ENCODE results near the gene CHTF8. TPM values are rescaled to one million over a fixed set of nuclear protein-coding genes. Genes with fewer than 3 reads are reported as not detected.
A peak's percentile ranks its signal among the peaks of the same experiment; 100 is the strongest.
"Not testable (repeated sequence)": the region's sequence is repeated elsewhere in the genome, so short reads cannot be mapped to it uniquely, and the experiment has no call there.

The CHTF8 gene
- polyA plus RNA-seq, 1 donor from 2014 or later, result 184 TPM

DNA sequence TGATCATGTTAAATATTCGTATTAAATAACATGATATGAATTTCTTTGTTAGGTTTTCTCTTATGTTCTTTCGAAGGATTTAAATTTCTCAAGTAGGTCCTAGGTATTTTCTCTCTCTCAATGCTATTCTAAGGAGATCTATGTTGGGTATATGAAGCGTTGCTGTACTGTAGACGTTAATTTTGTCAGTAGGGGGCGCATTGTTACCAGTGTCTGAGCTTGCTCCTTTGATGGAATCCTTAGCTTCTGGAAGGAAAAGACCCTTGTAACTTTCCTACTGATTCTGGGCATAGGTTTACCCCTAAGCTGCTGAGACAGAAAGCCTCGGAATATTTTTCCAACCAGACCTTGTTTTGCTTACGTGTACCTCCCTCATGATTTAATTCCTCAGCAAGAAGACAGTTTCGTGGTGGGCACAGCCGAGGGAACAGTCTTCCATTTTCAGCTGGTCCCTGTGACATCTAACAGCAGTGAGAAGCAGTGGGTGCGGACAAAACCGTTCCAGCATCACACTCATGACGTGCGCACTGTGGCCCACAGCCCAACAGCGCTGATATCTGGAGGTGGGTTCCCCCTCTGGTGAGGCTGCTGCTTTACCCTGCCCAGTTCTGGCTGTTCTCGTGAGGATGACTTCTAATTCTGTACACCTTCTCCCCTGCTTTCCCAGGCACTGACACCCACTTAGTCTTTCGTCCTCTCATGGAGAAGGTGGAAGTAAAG, 17.9 kb upstream of the CHTF8 start:
- no peaks in the 10 kb centered on the region for H3K9me3 Mint-ChIP-seq
- peak overlapping the region in 1 of 3 donors; percentile 3 for H3K27ac Mint-ChIP-seq
- peaks cover 1% of the 10 kb centered on the region for H3K36me3 Mint-ChIP-seq
- no peaks in the 10 kb centered on the region for H3K27me3 Mint-ChIP-seq
- no peak overlapping the region for H3K4me3 Mint-ChIP-seq
- H3K4me1 Mint-ChIP-seq, result peaks cover 0 to 3% (median 3%) of the 10 kb centered on the region in 3 donors

DNA sequence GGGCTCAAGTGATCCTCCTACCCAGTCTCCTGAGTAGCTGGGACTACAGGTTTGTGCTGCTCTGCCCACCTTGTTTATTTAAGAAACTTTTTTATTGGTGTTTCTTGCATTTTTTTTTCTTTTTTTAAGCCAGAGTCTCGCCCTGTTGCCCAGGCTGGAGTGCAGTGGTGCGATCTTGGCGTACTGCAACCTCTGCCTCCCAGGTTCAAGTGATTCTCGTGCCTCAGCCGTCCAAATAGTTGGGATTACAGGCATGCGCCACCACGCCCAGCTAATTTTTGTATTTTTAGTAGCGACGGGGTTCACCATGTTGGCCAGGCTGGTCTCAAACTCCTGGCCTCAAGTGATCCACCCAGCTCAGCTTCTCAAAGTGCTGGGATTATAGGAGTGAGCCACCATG, 17.2 kb upstream of the CHTF8 start:
- H3K4me3 Mint-ChIP-seq, H3K36me3 Mint-ChIP-seq, H3K27me3 Mint-ChIP-seq, H3K4me1 Mint-ChIP-seq, H3K27ac Mint-ChIP-seq, H3K9me3 Mint-ChIP-seq: not testable (repeated sequence)

DNA sequence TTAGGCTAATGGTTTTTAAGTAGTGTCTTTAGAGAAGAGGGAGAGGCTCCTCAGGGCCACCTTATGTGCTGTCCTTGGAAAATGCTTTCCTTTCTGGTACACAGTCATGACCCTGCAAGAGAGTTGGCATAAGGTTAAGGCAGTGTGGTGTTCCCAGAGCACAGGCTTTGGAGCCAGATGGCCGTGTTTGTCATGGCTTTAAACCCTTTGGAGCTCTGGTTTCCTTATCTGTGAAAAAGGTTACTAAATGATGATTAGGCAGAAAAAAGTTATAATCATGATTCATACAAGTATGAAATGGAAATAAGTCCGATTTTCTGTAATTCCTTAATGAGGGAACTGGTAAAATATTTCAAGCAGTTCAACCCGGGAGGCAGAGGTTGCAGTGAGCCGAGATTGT, 13.3 kb upstream of the CHTF8 start:
- Mint-ChIP-seq H3K27me3 (no peaks in the 10 kb centered on the region), H3K27ac (no peak overlapping the region), H3K4me1 (peaks cover 0 to 5% (median 3%) of the 10 kb centered on the region in 3 donors), H3K9me3 (no peaks in the 10 kb centered on the region), H3K36me3 (peaks cover 7% of the 10 kb centered on the region), H3K4me3 (no peak overlapping the region)

DNA sequence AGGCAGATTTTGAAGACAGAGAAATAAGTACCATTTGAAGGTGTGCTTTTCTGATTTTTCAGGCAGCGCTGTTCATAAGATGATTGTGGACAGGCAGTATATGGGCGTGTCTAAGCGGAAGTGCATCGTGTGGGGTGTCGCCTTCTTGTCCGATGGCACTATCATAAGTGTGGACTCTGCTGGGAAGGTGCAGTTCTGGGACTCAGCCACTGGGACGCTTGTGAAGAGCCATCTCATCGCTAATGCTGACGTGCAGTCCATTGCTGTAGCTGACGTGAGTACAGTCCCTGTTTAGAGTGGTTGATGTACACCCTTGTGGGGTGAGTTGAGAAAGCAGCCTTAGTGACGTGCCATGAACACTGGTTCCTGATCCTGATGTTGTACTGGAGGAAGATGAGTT, 10.7 kb upstream of the CHTF8 start:
- H3K27me3 Mint-ChIP-seq, result no peaks in the 10 kb centered on the region
- no peak overlapping the region for H3K27ac Mint-ChIP-seq
- H3K9me3 Mint-ChIP-seq, result no peaks in the 10 kb centered on the region
- peaks cover 0 to 3% (median 2%) of the 10 kb centered on the region in 3 donors for H3K4me1 Mint-ChIP-seq
- H3K36me3 Mint-ChIP-seq, result peaks cover 9% of the 10 kb centered on the region
- H3K4me3 Mint-ChIP-seq, result no peak overlapping the region

DNA sequence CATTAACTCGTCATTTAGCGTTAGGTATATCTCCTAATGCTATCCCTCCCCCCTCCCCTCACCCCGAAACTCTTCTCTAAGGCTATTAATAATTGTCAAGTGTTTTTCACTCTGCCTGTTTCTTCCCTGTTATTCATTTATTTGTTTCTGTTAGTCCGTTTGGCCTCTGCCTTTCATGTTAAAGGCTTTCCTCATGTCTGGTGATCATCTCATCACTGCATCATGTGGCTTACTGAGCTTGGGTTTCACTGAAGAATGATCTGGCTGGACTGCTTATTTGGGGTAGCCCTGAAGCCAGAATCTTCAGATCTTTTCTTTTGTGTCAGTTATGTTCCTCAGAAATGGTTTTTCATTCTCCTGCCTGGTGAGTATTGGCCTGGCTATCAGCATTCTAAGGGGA, 9.5 kb upstream of the CHTF8 start:
- Mint-ChIP-seq H3K27ac (no peak overlapping the region), H3K4me3 (no peak overlapping the region)

DNA sequence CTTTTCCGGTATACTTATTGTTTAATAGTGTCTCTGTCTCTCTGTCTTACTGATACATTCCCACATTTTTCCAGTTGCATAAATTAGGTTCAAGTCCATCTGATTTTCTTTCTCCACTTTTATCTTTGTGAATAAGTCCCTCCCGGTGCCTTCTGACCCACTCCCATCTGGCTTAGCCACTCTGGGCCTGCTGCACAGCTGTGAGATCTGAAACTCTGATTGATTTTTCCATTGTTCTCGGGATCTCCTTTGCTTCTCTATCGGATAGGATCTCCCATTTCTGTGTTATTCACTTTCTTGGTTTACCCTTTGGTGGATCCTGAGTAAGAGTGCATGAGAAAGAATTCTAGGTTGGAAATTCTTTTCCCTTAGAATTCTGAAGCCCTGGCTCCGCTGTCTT, 8.6 kb upstream of the CHTF8 start:
- no peaks in the 10 kb centered on the region for H3K27me3 Mint-ChIP-seq
- no peaks in the 10 kb centered on the region for H3K9me3 Mint-ChIP-seq
- H3K36me3 Mint-ChIP-seq, result peaks cover 11% of the 10 kb centered on the region
- no peak overlapping the region for H3K27ac Mint-ChIP-seq
- H3K4me1 Mint-ChIP-seq, result peaks cover 2 to 5% (median 3%) of the 10 kb centered on the region in 3 donors
- H3K4me3 Mint-ChIP-seq, result no peak overlapping the region

More for the DNA sequence above, 9.5 kb upstream of the CHTF8 start:
- no peaks in the 10 kb centered on the region for H3K9me3 Mint-ChIP-seq
- H3K4me1 Mint-ChIP-seq, result peaks cover 2 to 5% (median 3%) of the 10 kb centered on the region in 3 donors
- H3K27me3 Mint-ChIP-seq, result no peaks in the 10 kb centered on the region
- peaks cover 11% of the 10 kb centered on the region for H3K36me3 Mint-ChIP-seq

DNA sequence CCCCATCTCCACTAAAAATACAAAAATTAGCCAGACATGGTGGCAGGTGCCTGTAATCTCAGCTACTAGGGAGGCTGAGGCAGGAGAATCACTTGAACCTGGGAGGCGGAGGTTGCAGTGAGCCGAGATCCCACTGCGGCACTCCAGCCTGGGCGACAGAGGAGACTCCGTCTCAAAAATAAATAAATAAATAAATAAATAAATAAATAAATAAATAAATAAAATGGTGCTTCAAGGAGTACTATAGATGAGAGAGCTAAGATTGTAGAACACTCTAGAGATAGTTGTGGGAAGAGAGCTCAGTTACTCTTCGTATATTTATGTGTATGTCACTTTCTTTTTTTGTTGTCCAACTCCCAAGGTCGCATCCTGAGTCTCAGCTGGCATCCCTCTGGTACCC, 7.1 kb upstream of the CHTF8 start:
- peaks cover 11% of the 10 kb centered on the region for H3K36me3 Mint-ChIP-seq
- not testable (repeated sequence) for H3K27me3 Mint-ChIP-seq, H3K9me3 Mint-ChIP-seq, H3K4me3 Mint-ChIP-seq, H3K4me1 Mint-ChIP-seq
- peak overlapping the region in 1 of 3 donors; percentile 57 for H3K27ac Mint-ChIP-seq

DNA sequence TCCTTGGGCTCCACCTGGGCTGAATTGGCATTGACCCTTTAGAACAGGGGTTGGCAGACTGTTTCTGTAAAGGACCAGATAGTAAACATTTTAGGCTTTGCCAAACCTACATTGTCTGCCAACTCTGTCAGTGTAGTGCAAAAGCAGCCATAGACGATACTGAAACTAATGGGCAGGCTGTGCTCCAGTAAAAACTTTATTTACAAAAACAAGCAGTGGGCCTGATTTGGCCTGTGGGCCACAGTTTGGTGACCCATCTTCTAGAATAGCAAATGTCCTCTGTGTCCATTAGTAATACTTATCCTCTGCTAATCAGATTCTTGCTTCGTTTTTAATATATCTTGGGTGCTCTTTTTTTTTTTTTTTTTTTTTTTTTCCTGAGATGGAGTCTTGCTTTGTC, 6.2 kb upstream of the CHTF8 start:
- no peaks in the 10 kb centered on the region for H3K9me3 Mint-ChIP-seq
- peaks cover 10 to 13% (median 12%) of the 10 kb centered on the region in 3 donors for H3K4me1 Mint-ChIP-seq
- H3K36me3 Mint-ChIP-seq, result peaks cover 11% of the 10 kb centered on the region
- no peaks in the 10 kb centered on the region for H3K27me3 Mint-ChIP-seq
- no peak overlapping the region for H3K27ac Mint-ChIP-seq
- H3K4me3 Mint-ChIP-seq, result peak overlapping the region in 1 of 4 donors; percentile 26

DNA sequence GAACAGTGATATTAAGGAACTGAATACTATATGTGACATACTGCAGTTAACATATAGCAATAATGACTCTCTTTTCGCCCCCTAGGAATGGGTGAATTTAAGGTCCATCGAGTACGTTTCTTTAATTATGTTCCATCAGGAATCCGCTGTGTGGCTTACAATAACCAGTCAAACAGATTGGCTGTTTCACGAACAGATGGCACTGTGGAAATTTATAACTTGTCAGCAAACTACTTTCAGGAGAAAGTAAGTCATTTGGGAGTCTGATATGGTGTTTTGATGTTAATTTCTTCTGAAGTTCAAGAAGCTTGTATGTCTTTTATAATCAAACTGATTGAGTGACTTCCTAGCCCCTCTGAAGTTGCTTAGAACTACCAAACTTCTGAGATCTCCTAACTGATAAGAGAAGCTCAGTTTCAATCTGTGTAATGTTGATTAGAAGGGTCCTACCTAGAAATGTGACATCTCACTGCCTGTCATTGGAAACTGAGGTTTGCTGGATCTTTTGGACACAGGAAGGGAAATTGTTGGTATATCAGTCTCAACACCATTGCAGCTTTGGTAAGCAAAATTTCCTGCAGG, 1.1 kb upstream of the CHTF8 start:
- H3K4me3 Mint-ChIP-seq, result peak overlapping the region; percentile 86 to 98 (median 95)
- no peaks in the 10 kb centered on the region for H3K27me3 Mint-ChIP-seq
- peaks cover 29 to 38% (median 38%) of the 10 kb centered on the region in 3 donors for H3K4me1 Mint-ChIP-seq
- peaks cover 5% of the 10 kb centered on the region for H3K36me3 Mint-ChIP-seq
- peak overlapping the region; percentile 84 to 99 (median 96) for H3K27ac Mint-ChIP-seq
- H3K9me3 Mint-ChIP-seq, result no peaks in the 10 kb centered on the region

DNA sequence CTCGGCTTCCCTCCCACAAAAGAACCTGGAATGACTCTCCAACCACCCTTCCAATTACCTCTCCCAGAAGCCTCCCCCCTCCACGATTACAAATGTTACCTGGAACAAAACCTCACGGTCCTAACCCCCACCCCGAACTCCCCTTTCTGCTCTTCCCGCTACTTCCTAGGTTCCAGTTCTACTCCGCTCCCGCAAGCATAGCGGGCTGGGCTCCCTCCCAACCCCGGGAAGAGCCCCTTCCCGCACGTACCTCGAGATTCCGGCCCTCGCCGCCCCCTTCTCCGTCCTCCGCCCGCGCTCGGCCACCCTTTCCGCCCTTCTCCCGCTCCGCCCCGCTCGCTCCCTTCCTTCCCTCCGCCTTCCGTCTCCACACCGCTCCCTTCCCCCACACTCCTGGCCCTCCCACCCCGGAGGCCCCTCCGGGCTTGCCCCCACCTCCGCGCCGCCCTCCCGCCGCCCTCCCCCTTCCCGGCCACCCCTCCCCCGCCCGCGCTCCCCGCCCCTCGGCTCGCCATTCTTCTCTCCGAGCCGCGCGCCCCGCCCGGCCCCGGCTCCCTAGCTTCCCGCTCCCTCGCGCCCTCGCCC, 457 bp downstream of the CHTF8 start:
- Mint-ChIP-seq H3K9me3 (no peaks in the 10 kb centered on the region), H3K27me3 (no peaks in the 10 kb centered on the region), H3K4me1 (peaks cover 32 to 44% (median 37%) of the 10 kb centered on the region in 3 donors), H3K27ac (peak overlapping the region; percentile 88 to 99 (median 95)), H3K36me3 (no peaks in the 10 kb centered on the region), H3K4me3 (peak overlapping the region; percentile 86 to 98 (median 95))

DNA sequence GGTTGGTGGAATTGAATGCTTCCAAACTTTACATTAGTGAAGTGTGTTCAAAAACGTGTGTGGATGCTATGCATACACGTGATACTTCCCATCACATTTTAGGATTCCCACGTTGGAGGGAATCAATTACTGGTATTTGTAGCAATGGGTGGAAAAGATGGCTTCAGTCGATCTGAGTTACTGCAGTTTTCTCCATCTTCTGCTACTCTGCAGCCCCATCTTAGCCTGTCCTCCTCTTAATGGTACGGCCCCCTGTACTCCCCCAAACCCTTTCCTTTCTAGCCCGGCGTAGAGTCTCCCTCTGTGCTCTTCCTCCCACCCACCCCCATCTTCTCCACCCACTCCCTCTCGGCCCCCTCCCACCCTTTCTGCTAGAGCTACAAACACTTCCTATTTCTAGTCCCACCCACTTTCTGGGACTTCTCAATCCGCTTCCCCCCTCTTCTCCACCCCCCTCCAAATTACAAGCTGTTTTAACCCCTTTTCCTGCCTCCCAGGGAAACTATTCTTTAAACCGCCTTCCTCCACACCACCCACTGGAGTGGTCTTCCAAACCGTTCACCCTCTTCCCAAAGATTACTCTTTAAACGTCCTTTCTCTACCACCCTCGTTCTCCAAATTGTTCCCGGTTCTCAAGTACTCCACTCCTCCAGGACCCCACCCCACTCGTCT, 1.1 kb downstream of the CHTF8 start:
- Mint-ChIP-seq H3K27me3 (no peaks in the 10 kb centered on the region), H3K27ac (peak overlapping the region; percentile 88 to 99 (median 95)), H3K36me3 (no peaks in the 10 kb centered on the region), H3K4me1 (peaks cover 29 to 44% (median 37%) of the 10 kb centered on the region in 3 donors), H3K4me3 (peak overlapping the region; percentile 86 to 98 (median 95)), H3K9me3 (no peaks in the 10 kb centered on the region)

DNA sequence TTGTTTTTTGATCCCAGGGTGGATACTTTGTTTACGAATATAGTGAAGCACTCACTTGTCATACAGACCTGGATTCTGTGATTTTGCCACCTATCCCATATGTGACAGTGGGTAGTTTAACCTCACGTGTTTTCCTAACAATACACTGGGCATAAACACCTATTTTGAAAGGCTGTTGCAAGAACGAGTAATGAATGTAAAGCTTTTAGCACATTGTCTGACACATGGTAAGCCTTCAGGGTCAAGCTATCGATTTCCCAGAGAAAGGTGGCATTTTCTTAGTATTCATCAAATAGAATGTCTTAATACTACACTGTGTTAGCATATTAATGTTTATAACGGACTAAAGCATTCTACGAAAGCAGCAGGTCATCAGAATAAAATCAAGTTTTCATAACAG, 1.9 kb downstream of the CHTF8 start:
- H3K4me1 Mint-ChIP-seq, result peaks cover 29 to 48% (median 42%) of the 10 kb centered on the region in 3 donors
- peak overlapping the region in 2 of 4 donors; percentile 22 to 86 for H3K4me3 Mint-ChIP-seq
- H3K27ac Mint-ChIP-seq, result peak overlapping the region in 2 of 3 donors; percentile 88 to 95
- H3K27me3 Mint-ChIP-seq, result no peaks in the 10 kb centered on the region
- H3K9me3 Mint-ChIP-seq, result no peaks in the 10 kb centered on the region
- no peaks in the 10 kb centered on the region for H3K36me3 Mint-ChIP-seq

DNA sequence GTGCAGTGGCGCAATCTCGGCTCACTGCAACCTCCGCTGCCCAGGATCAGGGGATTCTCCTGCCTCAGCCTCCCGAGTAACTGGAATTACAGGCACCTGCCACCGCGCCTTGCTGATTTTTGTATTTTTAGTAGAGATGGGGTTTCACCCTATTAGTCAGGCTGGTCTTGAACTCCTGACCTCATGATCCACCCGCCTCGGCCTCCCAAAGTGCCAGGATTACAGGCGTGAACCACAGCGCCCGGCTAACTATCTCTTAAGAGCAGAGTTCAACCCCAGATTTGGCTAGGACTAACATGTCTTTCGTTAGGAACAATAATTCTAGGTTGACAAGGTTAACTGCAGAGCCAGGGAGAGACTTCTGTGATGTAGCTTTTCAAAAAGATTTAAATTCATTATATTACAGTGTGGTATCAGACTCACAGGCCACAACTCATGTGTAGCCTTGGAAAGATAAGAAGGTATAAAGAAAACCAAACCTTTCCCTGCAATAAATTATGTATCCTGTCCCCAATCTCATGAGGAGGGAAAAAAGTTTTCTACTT, 4.3 kb downstream of the CHTF8 start:
- H3K4me1 Mint-ChIP-seq, result peaks cover 23 to 39% (median 35%) of the 10 kb centered on the region in 3 donors
- H3K9me3 Mint-ChIP-seq, result no peaks in the 10 kb centered on the region
- H3K36me3 Mint-ChIP-seq, result no peaks in the 10 kb centered on the region
- H3K4me3 Mint-ChIP-seq, result no peak overlapping the region
- H3K27me3 Mint-ChIP-seq, result no peaks in the 10 kb centered on the region
- H3K27ac Mint-ChIP-seq, result no peak overlapping the region

DNA sequence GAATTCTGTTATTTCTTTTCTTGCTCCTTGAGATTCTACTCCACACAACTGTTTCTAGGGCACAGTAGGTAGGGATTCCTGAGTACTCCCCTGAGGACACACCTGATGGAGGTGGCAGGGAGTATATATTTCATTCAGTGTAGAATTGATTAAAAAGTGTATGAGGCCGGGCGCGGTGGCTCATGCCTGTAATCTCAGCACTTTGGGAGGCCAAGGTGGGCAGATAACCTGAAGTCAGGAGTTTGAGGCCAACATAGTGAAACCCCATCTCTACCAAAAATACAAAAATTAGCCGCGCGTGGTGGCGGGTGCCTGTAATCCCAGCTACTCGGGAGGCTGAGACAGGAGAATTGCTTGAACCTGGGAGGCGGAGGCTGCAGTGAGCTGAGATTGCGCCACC, 5.6 kb downstream of the CHTF8 start:
- Mint-ChIP-seq H3K27ac (peak overlapping the region in 1 of 3 donors; percentile 80), H3K4me3 (peak overlapping the region in 1 of 4 donors; percentile 43), H3K4me1 (peaks cover 21 to 35% (median 34%) of the 10 kb centered on the region in 3 donors)
- not testable (repeated sequence) for H3K9me3 Mint-ChIP-seq, H3K27me3 Mint-ChIP-seq, H3K36me3 Mint-ChIP-seq

DNA sequence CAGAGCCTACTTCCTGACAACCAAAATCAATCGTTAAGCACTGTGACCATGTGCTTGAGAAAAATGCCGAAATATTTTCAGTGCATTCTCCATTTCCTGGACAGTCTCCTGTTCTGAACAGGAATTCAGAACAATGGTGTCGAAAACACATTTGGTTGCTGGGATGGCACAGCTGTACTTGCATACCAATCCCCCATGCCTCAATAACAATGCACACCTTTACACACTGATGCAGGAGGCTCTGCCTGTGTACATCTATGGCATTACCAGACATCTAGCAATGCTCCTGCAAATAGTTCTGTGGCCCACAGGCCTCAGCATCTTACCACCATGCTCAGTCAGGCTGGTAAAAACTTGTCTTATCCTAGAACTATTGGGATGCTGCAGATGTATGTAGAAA, 6.2 kb downstream of the CHTF8 start:
- Mint-ChIP-seq H3K36me3 (no peaks in the 10 kb centered on the region), H3K9me3 (no peaks in the 10 kb centered on the region), H3K4me3 (no peak overlapping the region), H3K27ac (peak overlapping the region in 1 of 3 donors; percentile 80), H3K27me3 (no peaks in the 10 kb centered on the region), H3K4me1 (peaks cover 18 to 34% (median 31%) of the 10 kb centered on the region in 3 donors)

Data from IgD-negative memory B cell (primary cell).